ENCODE data around the gene CHRNB1.
"Not testable (repeated sequence)": the region's sequence is repeated elsewhere in the genome, so short reads cannot be mapped to it uniquely, and the experiment has no call there.

The CHRNB1 gene

GRCh38 chr17:7468804-7469389 is 24.0 kb downstream of the CHRNB1 start:
- FAIRE-seq, result no peak

GRCh38 chr17:7469843-7470242 is 25.0 kb downstream of the CHRNB1 start:
- not testable (repeated sequence) for FAIRE-seq

GRCh38 chr17:7470457-7470973 is 25.7 kb downstream of the CHRNB1 start:
- not testable (repeated sequence) for FAIRE-seq

- no peak for FAIRE-seq
These were observed 26.9 kb downstream of the CHRNB1 start for GRCh38 chr17:7471729-7472128.

- FAIRE-seq, result not testable (repeated sequence)
These were observed 29.9 kb downstream of the CHRNB1 start for GRCh38 chr17:7474767-7475166.

- no peak for FAIRE-seq
These were observed 31.0 kb downstream of the CHRNB1 start for GRCh38 chr17:7475764-7476422.

- FAIRE-seq, result no peak
These were observed 31.6 kb downstream of the CHRNB1 start for GRCh38 chr17:7476494-7476893.

GRCh38 chr17:7476951-7477350 is 32.1 kb downstream of the CHRNB1 start:
- no peak for FAIRE-seq

- FAIRE-seq, result no peak
These were observed 32.8 kb downstream of the CHRNB1 start for GRCh38 chr17:7477392-7478275.

- no peak for FAIRE-seq
These were observed 33.7 kb downstream of the CHRNB1 start for GRCh38 chr17:7478276-7479212.

GRCh38 chr17:7479213-7480088 is 34.6 kb downstream of the CHRNB1 start, which contains the start of gene ZBTB4:
Gene ZBTB4 (minus strand): TSS chr17:7479631. CDS start chr17:7466801, 12,830 bp downstream.
- no peak for FAIRE-seq

GRCh38 chr17:7480089-7480384 is 35.2 kb downstream of the CHRNB1 start:
- no peak for FAIRE-seq

GRCh38 chr17:7481275-7481674 is 36.4 kb downstream of the CHRNB1 start, which contains the start of gene SLC35G6:
Gene SLC35G6 (plus strand): TSS chr17:7481446. CDS start chr17:7481517, 71 bp downstream.
- not testable (repeated sequence) for FAIRE-seq

GRCh38 chr17:7481842-7482741 is 37.2 kb downstream of the CHRNB1 start:
- FAIRE-seq, result not testable (repeated sequence)

GRCh38 chr17:7482742-7483088 is 37.9 kb downstream of the CHRNB1 start:
- FAIRE-seq, result not testable (repeated sequence)

GRCh38 chr17:7483255-7484066 is 38.6 kb downstream of the CHRNB1 start:
- no peak for FAIRE-seq

- FAIRE-seq, result no peak
These were observed 39.4 kb downstream of the CHRNB1 start, which contains the start of gene POLR2A for GRCh38 chr17:7484067-7484918. Gene POLR2A (plus strand): TSS chr17:7484366.

- FAIRE-seq, result no peak
These were observed 40.1 kb downstream of the CHRNB1 start for GRCh38 chr17:7484919-7485377.
